DMS79 (cell line): ENCODE data around the gene LY6G6F.

Source experiments
- DNase-seq: peaks from one replicate; lab custom pipeline; 2025; lab: John Stamatoyannopoulos, UW

The LY6G6F gene

GRCh38 chr6:31723980-31724691, 17.5 kb downstream of the LY6G6F start:
- DNase-seq = no peak

GRCh38 chr6:31725502-31726350, 19.1 kb downstream of the LY6G6F start:
- DNase-seq = no peak

- no peak for DNase-seq
Measured at GRCh38 chr6:31727034-31727716, 20.5 kb downstream of the LY6G6F start.

GRCh38 chr6:31727717-31728671, 21.3 kb downstream of the LY6G6F start:
- DNase-seq = no peak

- DNase-seq = no peak
Measured at GRCh38 chr6:31728767-31729514, 22.3 kb downstream of the LY6G6F start, which contains the start of gene DDAH2. DDAH2 (minus strand) TSS chr6:31729299; CDS start chr6:31729161, 138 bp downstream.

- DNase-seq = no peak
Measured at GRCh38 chr6:31729515-31729978, 22.9 kb downstream of the LY6G6F start.

GRCh38 chr6:31729979-31730630, 23.4 kb downstream of the LY6G6F start:
- DNase-seq = no peak

GRCh38 chr6:31730631-31731086, 24.0 kb downstream of the LY6G6F start:
- no peak for DNase-seq

- DNase-seq = no peak
Measured at GRCh38 chr6:31732029-31732428, 25.4 kb downstream of the LY6G6F start.

- no peak for DNase-seq
Measured at GRCh38 chr6:31733734-31734133, 27.1 kb downstream of the LY6G6F start.

GRCh38 chr6:31734247-31734820, 27.7 kb downstream of the LY6G6F start:
- no peak for DNase-seq

GRCh38 chr6:31734821-31735406, 28.2 kb downstream of the LY6G6F start:
- DNase-seq = no peak

GRCh38 chr6:31736021-31736767, 29.5 kb downstream of the LY6G6F start, which contains the start of gene CLIC1:
CLIC1 (minus strand) TSS chr6:31736530; CDS start chr6:31736300, 230 bp downstream.
- peak; percentile 83 for DNase-seq

- DNase-seq = no peak
Measured at GRCh38 chr6:31736768-31737314, 30.2 kb downstream of the LY6G6F start.

GRCh38 chr6:31737315-31737990, 30.8 kb downstream of the LY6G6F start:
- DNase-seq = peak; percentile 30

GRCh38 chr6:31737991-31738979, 31.6 kb downstream of the LY6G6F start:
- peak; percentile 87 for DNase-seq
